Activated CD8-positive, alpha-beta T cell treated with anti-CD3 and anti-CD28 coated beads for 36 hours (primary cell): ENCODE data around the gene TBC1D8. TPM values are rescaled to one million over a fixed set of nuclear protein-coding genes. Genes with fewer than 3 reads are reported as not detected.

Source experiments
- ATAC-seq: fragments of 200-7000 bp; cut with Tn5 transposase; one replicate; pipeline ENCODE4 v1.10.0; 2021; ENCODE audit warnings: mild to moderate bottlenecking, moderate library complexity
- CTCF ChIA-PET: fragments of 350-600 bp; sonication (Branson Sonifier 250); formaldehyde crosslinking; loops from one replicate; lab custom pipeline; 2021; ENCODE audit warnings: antibody characterized with exemption; lab: Charles Lee
- POLR2A ChIA-PET: fragments of 350-600 bp; sonication (Branson Sonifier 250); formaldehyde crosslinking; loops from one replicate; lab custom pipeline; 2021; ENCODE audit warnings: antibody characterized with exemption; lab: Charles Lee
- DNase-seq: peaks from one replicate; pipeline ENCODE4 v3.0.0-alpha.2; 2020
- H3K27ac Mint-ChIP-seq: one replicate; pipeline ENCODE4 v1.8.0; 2021; ENCODE audit warnings: mild to moderate bottlenecking, mixed read lengths
- H3K27me3 Mint-ChIP-seq: one replicate; pipeline ENCODE4 v1.8.0; 2021; ENCODE audit warnings: mixed read lengths
- H3K36me3 Mint-ChIP-seq: one replicate; pipeline ENCODE4 v1.8.0; 2021; ENCODE audit warnings: low read depth, mixed read lengths
- H3K4me1 Mint-ChIP-seq: one replicate; pipeline ENCODE4 v1.8.0; 2021; ENCODE audit warnings: low read depth, mixed read lengths
- H3K4me3 Mint-ChIP-seq: one replicate; pipeline ENCODE4 v1.8.0; 2021; ENCODE audit warnings: mild to moderate bottlenecking, moderate library complexity, mixed read lengths
- H3K9me3 Mint-ChIP-seq: one replicate; pipeline ENCODE4 v1.8.0; 2021; ENCODE audit warnings: mixed read lengths
- intact Hi-C: fragments of 100-400 bp; cut with micrococcal nuclease; formaldehyde crosslinking; loops from one replicate; pipeline ENCODE4 v1.10.0; 2022
- total RNA-seq, 2 experiments: library from RNA; stranded (reverse); gene quantifications; one replicate each; pipeline ENCODE4 v1.2.3, GENCODE V29; 2021
- TF ChIP-seq, protein P1 (sequence below): fragments of 200-600 bp; IDR thresholded peaks from one replicate; pipeline ENCODE4 v1.8.0; 2022; ENCODE audit warnings: antibody characterized with exemption, mild to moderate bottlenecking

TBC1D8 gene
- total RNA-seq, 2 experiments from 2014 or later: 3.2 to 3.3 TPM

DNA sequence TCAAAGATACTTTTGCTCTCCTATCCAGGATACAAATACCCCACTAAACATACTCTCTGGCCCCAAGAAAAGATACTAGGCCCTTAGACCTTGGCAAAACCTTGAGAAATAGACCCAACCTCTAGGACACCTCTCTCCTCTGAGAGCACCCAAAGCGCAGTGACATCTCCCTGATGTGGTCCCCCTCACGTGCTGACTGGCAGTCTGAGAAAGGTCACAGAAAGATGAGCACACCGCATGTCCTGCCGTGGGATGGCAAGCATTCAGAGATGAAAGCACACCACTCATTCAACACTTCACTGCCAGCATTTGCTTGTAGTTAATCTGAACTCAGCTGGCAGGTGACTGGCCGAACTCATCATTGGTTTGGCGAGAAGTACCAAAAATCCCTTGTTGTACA lies 6.1 kb upstream of the TBC1D8 start:
- TF ChIP-seq, protein P1, sequence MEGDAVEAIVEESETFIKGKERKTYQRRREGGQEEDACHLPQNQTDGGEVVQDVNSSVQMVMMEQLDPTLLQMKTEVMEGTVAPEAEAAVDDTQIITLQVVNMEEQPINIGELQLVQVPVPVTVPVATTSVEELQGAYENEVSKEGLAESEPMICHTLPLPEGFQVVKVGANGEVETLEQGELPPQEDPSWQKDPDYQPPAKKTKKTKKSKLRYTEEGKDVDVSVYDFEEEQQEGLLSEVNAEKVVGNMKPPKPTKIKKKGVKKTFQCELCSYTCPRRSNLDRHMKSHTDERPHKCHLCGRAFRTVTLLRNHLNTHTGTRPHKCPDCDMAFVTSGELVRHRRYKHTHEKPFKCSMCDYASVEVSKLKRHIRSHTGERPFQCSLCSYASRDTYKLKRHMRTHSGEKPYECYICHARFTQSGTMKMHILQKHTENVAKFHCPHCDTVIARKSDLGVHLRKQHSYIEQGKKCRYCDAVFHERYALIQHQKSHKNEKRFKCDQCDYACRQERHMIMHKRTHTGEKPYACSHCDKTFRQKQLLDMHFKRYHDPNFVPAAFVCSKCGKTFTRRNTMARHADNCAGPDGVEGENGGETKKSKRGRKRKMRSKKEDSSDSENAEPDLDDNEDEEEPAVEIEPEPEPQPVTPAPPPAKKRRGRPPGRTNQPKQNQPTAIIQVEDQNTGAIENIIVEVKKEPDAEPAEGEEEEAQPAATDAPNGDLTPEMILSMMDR: no peak
- intact Hi-C loops: no loop called here
- Mint-ChIP-seq H3K36me3 (no peaks in the 10 kb centered on the region), H3K27me3 (peaks cover 8% of the 10 kb centered on the region), H3K9me3 (no peaks in the 10 kb centered on the region), H3K4me1 (peaks cover 10% of the 10 kb centered on the region), H3K4me3 (no peak overlapping the region), H3K27ac (no peak overlapping the region)
- ChIA-PET CTCF (interaction anchor here (1.2 kb wide), 1 partner anchor 31 kb away, joined by 3 read pairs; no protein-coding TSS in a partner anchor), POLR2A (no interaction called here)
- peak; percentile 62 for DNase-seq
- peak; percentile 66 for ATAC-seq

DNA sequence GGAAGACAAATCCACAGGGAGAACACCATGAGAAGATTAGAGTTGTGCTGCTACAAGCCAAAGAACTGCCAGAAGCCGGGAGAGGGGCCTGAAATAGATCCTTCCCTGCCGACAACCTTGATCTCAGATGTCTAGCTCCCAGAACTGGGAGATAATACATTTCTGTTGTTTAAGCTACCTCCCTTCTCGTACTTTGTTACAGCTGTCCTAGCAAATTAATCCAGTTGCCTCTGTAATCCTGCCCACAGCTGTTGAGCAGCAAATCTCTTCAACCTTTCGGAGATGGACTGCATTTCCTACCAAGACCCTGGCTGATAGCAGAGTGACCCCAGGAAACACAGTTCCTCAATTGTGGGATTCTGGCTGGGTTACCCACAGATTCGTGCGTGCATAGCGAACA lies 2.6 kb upstream of the TBC1D8 start:
- POLR2A ChIA-PET: no interaction called here
- ATAC-seq: no peak
- H3K4me3 Mint-ChIP-seq: no peak overlapping the region
- CTCF ChIA-PET: interaction anchor here (1.2 to 5.4 kb wide), 4 partner anchors 33 to 141 kb away, joined by 3 to 29 read pairs (median 6); no protein-coding TSS in a partner anchor
- no peak overlapping the region for H3K27ac Mint-ChIP-seq
- peaks cover 21% of the 10 kb centered on the region for H3K27me3 Mint-ChIP-seq
- TF ChIP-seq, protein P1: no peak
- H3K4me1 Mint-ChIP-seq: peaks cover 19% of the 10 kb centered on the region
- no peaks in the 10 kb centered on the region for H3K36me3 Mint-ChIP-seq
- intact Hi-C loops: no loop called here
- H3K9me3 Mint-ChIP-seq: no peaks in the 10 kb centered on the region
- DNase-seq: no peak

DNA sequence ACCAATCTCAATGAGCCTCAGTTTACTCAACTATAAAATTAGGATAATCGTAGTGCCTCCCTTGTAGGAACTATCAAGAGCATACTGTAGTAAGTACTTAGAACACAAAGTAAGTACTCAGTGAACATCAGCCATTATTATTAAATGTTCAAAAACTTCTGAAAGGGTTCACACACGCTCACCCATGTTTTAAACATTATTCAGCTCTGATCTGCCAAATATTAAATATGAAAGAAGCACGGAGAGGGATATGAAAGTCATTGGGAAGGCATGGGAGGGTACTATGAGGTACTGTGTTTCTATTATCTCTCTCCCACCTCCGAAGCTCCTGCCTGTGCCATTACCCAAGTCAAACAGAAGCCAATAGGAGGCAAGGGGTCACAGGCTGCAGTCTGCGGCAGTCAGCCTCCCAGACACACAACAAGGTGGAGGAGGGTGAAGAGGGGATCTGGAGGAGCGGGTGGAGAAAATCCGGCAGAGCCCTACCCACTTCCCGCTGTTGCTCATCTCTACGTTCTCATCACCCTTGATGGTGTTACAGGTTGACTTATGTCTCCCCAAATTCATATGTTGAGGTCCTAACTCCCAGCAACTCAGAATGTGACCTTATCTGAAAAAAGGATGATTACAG lies 2.0 kb upstream of the TBC1D8 start:
- intact Hi-C loops: no loop called here
- peaks cover 25% of the 10 kb centered on the region for H3K27me3 Mint-ChIP-seq

DNA sequence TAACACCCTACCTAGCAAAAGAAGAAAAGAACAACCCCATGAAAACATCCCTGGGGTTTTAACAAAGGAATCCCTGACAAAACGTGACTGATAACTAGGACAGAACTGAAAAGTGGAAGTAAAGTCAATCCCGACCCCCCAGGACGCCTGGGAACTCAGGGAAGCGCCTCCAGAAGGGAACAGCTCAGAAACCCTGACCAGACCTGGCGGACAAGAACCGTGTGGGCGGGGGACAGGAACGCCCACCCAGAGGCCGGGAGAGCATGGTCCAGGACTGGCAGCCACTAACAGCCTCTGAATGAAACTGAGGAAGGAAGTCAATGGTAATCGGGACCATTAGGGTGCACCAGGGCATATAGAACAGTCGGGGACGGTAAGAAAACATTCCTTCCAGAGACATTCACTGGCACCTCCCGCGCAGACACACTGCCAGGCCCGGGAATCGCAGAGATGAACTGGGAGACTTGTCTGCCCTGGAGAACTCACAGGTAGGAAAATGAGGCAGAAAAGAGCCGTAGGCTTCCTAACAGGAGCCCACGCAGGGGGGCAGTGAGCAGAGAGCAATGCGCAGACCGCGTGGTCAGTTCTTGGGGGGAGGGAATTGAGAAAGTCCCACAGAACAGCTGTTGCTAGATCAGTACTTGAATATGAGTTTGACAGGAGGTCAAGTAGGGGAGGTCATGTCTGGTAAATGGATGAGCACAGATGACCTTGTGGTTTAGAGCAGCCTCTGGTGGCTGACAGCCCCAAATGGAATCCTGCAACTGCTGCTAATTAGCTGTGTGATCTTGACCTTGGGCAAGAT lies 1.3 kb upstream of the TBC1D8 start:
- ATAC-seq: peak; percentile 24
- ChIA-PET CTCF (interaction anchor here (0.6 to 5.4 kb wide), 9 partner anchors 13 to 148 kb away, joined by 3 to 29 read pairs (median 4); no protein-coding TSS in a partner anchor), POLR2A (interaction anchor here (1.4 kb wide), 1 partner anchor 149 kb away, joined by 4 read pairs; no protein-coding TSS in a partner anchor)
- H3K27me3 Mint-ChIP-seq: peaks cover 25% of the 10 kb centered on the region
- H3K36me3 Mint-ChIP-seq: no peaks in the 10 kb centered on the region
- intact Hi-C loops: no loop called here
- no peak overlapping the region for H3K27ac Mint-ChIP-seq
- H3K4me3 Mint-ChIP-seq: peak overlapping the region; percentile 72
- peak; percentile 40 for DNase-seq
- no peaks in the 10 kb centered on the region for H3K9me3 Mint-ChIP-seq
- TF ChIP-seq, protein P1: peak; percentile 32
- peaks cover 17% of the 10 kb centered on the region for H3K4me1 Mint-ChIP-seq

More for the DNA sequence above, 2.0 kb upstream of the TBC1D8 start:
- no peak overlapping the region for H3K4me3 Mint-ChIP-seq
- peaks cover 19% of the 10 kb centered on the region for H3K4me1 Mint-ChIP-seq
- no peak for ATAC-seq
- ChIA-PET POLR2A (interaction anchor here (1.4 kb wide), 1 partner anchor 150 kb away, joined by 4 read pairs; no protein-coding TSS in a partner anchor), CTCF (interaction anchor here (0.6 to 5.4 kb wide), 9 partner anchors 14 to 148 kb away, joined by 3 to 29 read pairs (median 4); no protein-coding TSS in a partner anchor)
- H3K9me3 Mint-ChIP-seq: no peaks in the 10 kb centered on the region
- TF ChIP-seq, protein P1: no peak
- no peak overlapping the region for H3K27ac Mint-ChIP-seq
- no peak for DNase-seq
- H3K36me3 Mint-ChIP-seq: no peaks in the 10 kb centered on the region
